ENCODE measurements around the gene CCDC197. TPM values are rescaled to one million over a fixed set of nuclear protein-coding genes. Genes with fewer than 3 reads are reported as not detected.

Gene CCDC197
- total and polyA plus RNA-seq, 7 experiments from 2014 or later = not detected

DNA sequence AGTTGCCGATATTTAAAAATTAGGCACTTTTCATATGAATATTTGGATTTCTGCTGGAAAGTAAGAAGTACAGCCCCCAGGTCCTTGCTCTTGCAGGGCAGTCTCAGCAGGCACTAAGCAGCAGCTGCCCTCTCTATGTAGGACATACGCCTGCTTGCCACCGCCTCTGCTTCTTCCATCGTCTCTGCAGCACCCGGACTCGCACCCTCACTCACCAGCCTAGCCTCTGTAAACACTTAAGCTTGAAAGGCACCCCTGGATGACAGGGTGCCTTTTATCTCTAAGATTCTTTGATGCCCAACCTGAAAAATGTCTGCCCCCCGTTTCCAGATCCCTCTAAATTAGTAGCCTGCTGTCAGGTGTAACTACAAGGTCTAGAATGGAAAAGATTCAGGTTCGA lies 48.0 kb downstream of the CCDC197 start:
- no peaks in the 10 kb centered on the region for H3K4me1 ChIP-seq (ENCODE audit: control insufficient read depth in 2 of 2, insufficient read depth in 2 of 2, low read length in 2 of 2)
- H3K36me3 ChIP-seq (ENCODE audit: control insufficient read depth in 2 of 3, insufficient read depth in 3 of 3, low read length in 3 of 3) = peaks cover 3 to 56% (median 17%) of the 10 kb centered on the region in 3 experiments
- no peaks in the 10 kb centered on the region for H3K27me3 ChIP-seq (ENCODE audit: control insufficient read depth in 2 of 2, insufficient read depth in 2 of 2, low read length in 2 of 2)
- Mint-ChIP-seq H3K4me3 (no peak overlapping the region), H3K27me3 (no peaks in the 10 kb centered on the region), H3K9me3 (peaks cover 0 to 3% (median 0%) of the 10 kb centered on the region in 11 donors), H3K36me3 (peaks cover 3 to 22% (median 10%) of the 10 kb centered on the region in 5 donors), H3K4me1 (peaks cover 0 to 4% (median 0%) of the 10 kb centered on the region in 7 donors), H3K27ac (peak overlapping the region in 3 of 9 donors; percentile 29 to 83 (median 43))
- intact Hi-C loops (cut with micrococcal nuclease) = no loop called here
- ATAC-seq (no peak), DNase-seq (no peak)
- H3K27ac ChIP-seq (ENCODE audit: low read depth, low read length) = no peak overlapping the region
- ChIA-PET POLR2A (no interaction called here), CTCF (no interaction called here)
- H3K4me3 ChIP-seq (ENCODE audit: low read length) = no peak overlapping the region
- H3K9me3 ChIP-seq (ENCODE audit: control insufficient read depth in 2 of 3, low read length in 3 of 3) = no peaks in the 10 kb centered on the region

DNA sequence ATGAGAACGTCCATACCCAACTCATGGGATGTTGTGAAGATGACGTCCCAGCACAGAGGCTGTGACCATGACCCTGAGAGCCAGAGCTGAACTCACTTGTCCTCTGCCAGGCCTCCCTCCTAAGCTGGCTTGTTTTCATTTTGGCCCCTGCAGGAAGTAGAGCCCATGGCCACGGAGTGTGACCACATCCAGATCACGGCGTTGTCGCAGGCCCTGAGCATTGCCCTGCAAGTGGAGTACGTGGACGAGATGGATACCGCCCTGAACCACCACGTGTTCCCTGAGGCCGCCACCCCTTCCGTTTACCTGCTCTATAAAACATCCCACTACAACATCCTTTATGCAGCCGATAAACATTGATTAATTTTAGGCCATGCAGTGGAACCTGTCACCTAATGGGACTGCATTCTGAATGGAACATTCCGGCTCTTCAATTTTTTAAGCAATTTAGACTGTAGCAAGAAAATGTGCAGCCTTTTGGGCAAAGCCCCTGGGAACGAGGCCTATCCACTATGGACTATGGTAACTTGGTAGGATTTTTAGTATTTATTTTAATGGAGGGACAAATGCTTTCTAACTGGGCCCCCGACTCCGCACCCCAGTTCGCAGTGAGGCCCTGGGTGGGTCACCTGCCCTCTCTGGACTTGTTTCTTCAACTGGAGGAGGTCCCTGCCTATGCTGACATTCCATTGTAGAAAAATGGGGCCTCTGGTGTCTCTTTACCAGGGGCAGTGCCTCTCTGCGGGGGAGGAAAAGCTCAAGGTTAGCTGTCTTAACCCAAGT lies 48.7 kb downstream of the CCDC197 start:
- DNase-seq = no peak
- peaks cover 0 to 1% (median 0%) of the 10 kb centered on the region in 11 donors for H3K9me3 Mint-ChIP-seq
- Histone ChIP-seq H3K27ac (ENCODE audit: low read depth, low read length) (no peak overlapping the region), H3K36me3 (ENCODE audit: control insufficient read depth in 2 of 3, insufficient read depth in 3 of 3, low read length in 3 of 3) (peaks cover 9 to 63% (median 23%) of the 10 kb centered on the region in 3 experiments), H3K9me3 (ENCODE audit: control insufficient read depth in 2 of 3, low read length in 3 of 3) (no peaks in the 10 kb centered on the region), H3K4me3 (ENCODE audit: low read length) (no peak overlapping the region), H3K27me3 (ENCODE audit: control insufficient read depth in 2 of 2, insufficient read depth in 2 of 2, low read length in 2 of 2) (no peaks in the 10 kb centered on the region), H3K4me1 (ENCODE audit: control insufficient read depth in 2 of 2, insufficient read depth in 2 of 2, low read length in 2 of 2) (no peaks in the 10 kb centered on the region)
- H3K27me3 Mint-ChIP-seq = no peaks in the 10 kb centered on the region
- ChIA-PET POLR2A (no interaction called here), CTCF (no interaction called here)
- H3K36me3 Mint-ChIP-seq = peaks cover 5 to 29% (median 14%) of the 10 kb centered on the region in 5 donors
- peak overlapping the region in 4 of 9 donors; percentile 10 to 83 (median 36) for H3K27ac Mint-ChIP-seq
- intact Hi-C loops (cut with micrococcal nuclease) = no loop called here
- peaks cover 0 to under 1% (median 0%) of the 10 kb centered on the region in 7 donors for H3K4me1 Mint-ChIP-seq
- peak overlapping the region in 1 of 10 donors; percentile 37 for H3K4me3 Mint-ChIP-seq
- no peak for ATAC-seq

DNA sequence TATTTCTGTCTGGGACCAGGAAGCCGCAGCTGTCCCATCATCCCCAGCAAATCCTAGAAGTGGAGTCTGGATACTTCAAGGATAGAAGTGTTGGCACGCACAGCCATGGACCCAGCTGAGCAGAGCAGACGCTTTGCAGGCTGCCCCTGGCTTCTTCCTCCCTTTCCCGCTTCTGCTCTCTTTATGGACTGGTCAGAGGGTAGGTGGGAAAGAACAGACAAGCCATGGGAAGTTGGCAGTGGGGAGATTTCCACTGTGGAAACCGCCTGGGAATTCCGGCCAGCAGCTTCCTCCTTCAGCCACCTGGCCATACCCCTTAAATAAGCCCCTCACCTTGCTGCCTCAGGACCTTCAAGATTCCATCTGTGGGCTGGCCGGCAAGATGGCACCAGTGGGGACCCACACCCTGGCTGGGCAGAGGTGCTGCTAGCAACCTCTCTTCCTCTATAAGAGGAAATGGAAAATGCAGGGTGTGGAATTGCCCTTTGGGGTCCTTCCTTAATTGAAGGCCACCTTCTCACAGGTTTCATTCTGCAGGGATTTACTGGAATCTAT lies 49.7 kb downstream of the CCDC197 start:
- peaks cover 14 to 73% (median 27%) of the 10 kb centered on the region in 3 experiments for H3K36me3 ChIP-seq (ENCODE audit: control insufficient read depth in 2 of 3, insufficient read depth in 3 of 3, low read length in 3 of 3)
- Mint-ChIP-seq H3K9me3 (peaks cover 0 to 1% (median 0%) of the 10 kb centered on the region in 11 donors), H3K36me3 (peaks cover 12 to 38% (median 23%) of the 10 kb centered on the region in 5 donors), H3K27ac (peak overlapping the region in 1 of 9 donors; percentile 69), H3K27me3 (no peaks in the 10 kb centered on the region), H3K4me1 (peaks cover 0 to 7% (median 0%) of the 10 kb centered on the region in 7 donors), H3K4me3 (no peak overlapping the region)
- H3K27me3 ChIP-seq (ENCODE audit: control insufficient read depth in 2 of 2, insufficient read depth in 2 of 2, low read length in 2 of 2) = no peaks in the 10 kb centered on the region
- ATAC-seq (no peak), DNase-seq (no peak)
- H3K9me3 ChIP-seq (ENCODE audit: control insufficient read depth in 2 of 3, low read length in 3 of 3) = no peaks in the 10 kb centered on the region
- ChIA-PET CTCF (no interaction called here), POLR2A (no interaction called here)
- no peak overlapping the region for H3K4me3 ChIP-seq (ENCODE audit: low read length)
- H3K4me1 ChIP-seq (ENCODE audit: control insufficient read depth in 2 of 2, insufficient read depth in 2 of 2, low read length in 2 of 2) = no peaks in the 10 kb centered on the region
- H3K27ac ChIP-seq (ENCODE audit: low read depth, low read length) = no peak overlapping the region
- intact Hi-C loops (cut with micrococcal nuclease) = no loop called here

DNA sequence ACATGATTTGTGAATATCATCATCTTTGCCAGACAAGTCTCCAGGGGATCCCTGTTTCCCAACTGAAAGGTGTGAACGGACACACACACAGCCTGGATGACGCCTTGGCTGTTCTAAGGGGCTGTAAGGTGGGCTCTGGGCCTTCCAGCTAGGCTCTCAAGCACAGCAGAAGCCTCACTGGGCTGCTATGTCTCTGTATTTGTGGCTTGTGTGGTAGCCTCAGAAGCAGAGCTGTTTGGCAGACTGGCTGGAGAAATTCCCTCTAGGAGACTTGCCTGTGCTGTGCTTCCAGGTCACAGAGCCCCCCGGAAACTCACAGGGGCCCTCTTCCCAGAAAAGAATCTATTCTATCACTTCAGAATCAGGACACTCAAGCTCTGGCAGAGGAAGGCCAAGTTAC lies 50.5 kb downstream of the CCDC197 start:
- H3K27me3 ChIP-seq (ENCODE audit: control insufficient read depth in 2 of 2, insufficient read depth in 2 of 2, low read length in 2 of 2) = no peaks in the 10 kb centered on the region
- Mint-ChIP-seq H3K9me3 (peaks cover 0 to 1% (median 0%) of the 10 kb centered on the region in 11 donors), H3K36me3 (peaks cover 14 to 46% (median 27%) of the 10 kb centered on the region in 5 donors)

DNA sequence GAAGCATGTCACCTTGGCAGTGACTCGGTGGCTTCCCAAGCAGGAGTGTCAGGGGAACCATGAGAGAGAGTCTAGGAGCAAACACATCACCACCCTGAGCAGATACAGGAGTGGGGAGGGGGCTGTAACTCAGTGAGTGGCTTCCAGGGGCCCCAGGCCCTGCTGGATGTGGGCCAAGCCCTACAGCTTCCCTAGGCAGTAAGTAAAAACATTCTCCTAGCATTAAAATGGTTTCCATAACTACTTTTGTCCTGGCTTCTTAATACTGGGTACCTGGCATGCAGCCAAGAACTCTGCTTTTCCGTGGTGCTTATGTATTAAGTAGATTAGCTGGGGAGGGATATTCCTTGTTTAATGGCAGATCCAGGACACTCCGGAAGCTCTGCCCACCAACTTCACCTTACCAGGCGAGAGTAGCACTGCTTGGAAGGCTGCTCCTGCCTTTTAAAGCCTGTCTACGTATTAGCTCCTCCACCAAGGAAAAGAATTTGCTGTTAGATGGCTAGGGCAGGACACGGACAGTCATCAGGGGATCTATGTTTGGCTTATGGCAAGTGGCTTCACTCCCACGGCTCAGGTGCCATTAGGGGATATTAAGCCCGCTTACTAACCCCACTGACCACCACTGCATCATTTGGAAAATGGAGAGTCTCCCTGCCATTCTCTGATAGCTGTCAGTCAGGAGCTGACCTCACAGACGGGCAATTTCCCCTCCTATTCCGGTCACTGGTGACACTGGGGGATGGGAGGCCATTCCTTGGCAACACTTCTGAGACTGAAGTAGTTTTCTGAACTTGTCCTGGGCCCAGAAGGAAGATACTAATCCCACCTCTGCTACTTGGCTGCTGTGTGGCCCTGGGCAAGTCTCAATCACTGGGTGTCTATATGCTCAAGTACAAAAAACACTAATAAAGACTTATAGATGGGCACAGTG lies 51.9 kb downstream of the CCDC197 start:
- no peak for ATAC-seq
- intact Hi-C loops (cut with micrococcal nuclease) = no loop called here
- Histone ChIP-seq H3K4me3 (ENCODE audit: low read length) (no peak overlapping the region), H3K36me3 (ENCODE audit: control insufficient read depth in 2 of 3, insufficient read depth in 3 of 3, low read length in 3 of 3) (peaks cover 26 to 91% (median 38%) of the 10 kb centered on the region in 3 experiments), H3K4me1 (ENCODE audit: control insufficient read depth in 2 of 2, insufficient read depth in 2 of 2, low read length in 2 of 2) (no peaks in the 10 kb centered on the region), H3K9me3 (ENCODE audit: control insufficient read depth in 2 of 3, low read length in 3 of 3) (no peaks in the 10 kb centered on the region), H3K27ac (ENCODE audit: low read depth, low read length) (no peak overlapping the region), H3K27me3 (ENCODE audit: control insufficient read depth in 2 of 2, insufficient read depth in 2 of 2, low read length in 2 of 2) (no peaks in the 10 kb centered on the region)
- POLR2A ChIA-PET = interaction anchor here (0.8 kb wide), 1 partner anchor 24 kb away, joined by 3 read pairs; no protein-coding TSS in a partner anchor
- CTCF ChIA-PET = interaction anchor here (0.7 to 2.0 kb wide), 5 partner anchors 14 to 133 kb away, joined by 3 to 7 read pairs (median 3); no protein-coding TSS in a partner anchor
- H3K4me3 Mint-ChIP-seq = no peak overlapping the region
- no peaks in the 10 kb centered on the region for H3K9me3 Mint-ChIP-seq
- no peak for DNase-seq
- no peaks in the 10 kb centered on the region for H3K27me3 Mint-ChIP-seq
- peak overlapping the region in 3 of 9 donors; percentile 16 to 62 (median 22) for H3K27ac Mint-ChIP-seq
- peaks cover 0 to 23% (median 6%) of the 10 kb centered on the region in 7 donors for H3K4me1 Mint-ChIP-seq
- H3K36me3 Mint-ChIP-seq = peaks cover 15 to 53% (median 33%) of the 10 kb centered on the region in 5 donors

More for the DNA sequence above, 50.5 kb downstream of the CCDC197 start:
- Histone ChIP-seq H3K27ac (ENCODE audit: low read depth, low read length) (no peak overlapping the region), H3K36me3 (ENCODE audit: control insufficient read depth in 2 of 3, insufficient read depth in 3 of 3, low read length in 3 of 3) (peaks cover 21 to 81% (median 34%) of the 10 kb centered on the region in 3 experiments), H3K9me3 (ENCODE audit: control insufficient read depth in 2 of 3, low read length in 3 of 3) (no peaks in the 10 kb centered on the region), H3K4me1 (ENCODE audit: control insufficient read depth in 2 of 2, insufficient read depth in 2 of 2, low read length in 2 of 2) (no peaks in the 10 kb centered on the region), H3K4me3 (ENCODE audit: low read length) (no peak overlapping the region)
- Mint-ChIP-seq H3K27me3 (no peaks in the 10 kb centered on the region), H3K4me1 (peaks cover 0 to 15% (median 6%) of the 10 kb centered on the region in 7 donors), H3K27ac (peak overlapping the region in 2 of 9 donors; percentile 69 to 70), H3K4me3 (no peak overlapping the region)
- intact Hi-C loops (cut with micrococcal nuclease) = no loop called here
- ATAC-seq = no peak
- DNase-seq = no peak
- CTCF ChIA-PET = no interaction called here
- POLR2A ChIA-PET = no interaction called here

DNA sequence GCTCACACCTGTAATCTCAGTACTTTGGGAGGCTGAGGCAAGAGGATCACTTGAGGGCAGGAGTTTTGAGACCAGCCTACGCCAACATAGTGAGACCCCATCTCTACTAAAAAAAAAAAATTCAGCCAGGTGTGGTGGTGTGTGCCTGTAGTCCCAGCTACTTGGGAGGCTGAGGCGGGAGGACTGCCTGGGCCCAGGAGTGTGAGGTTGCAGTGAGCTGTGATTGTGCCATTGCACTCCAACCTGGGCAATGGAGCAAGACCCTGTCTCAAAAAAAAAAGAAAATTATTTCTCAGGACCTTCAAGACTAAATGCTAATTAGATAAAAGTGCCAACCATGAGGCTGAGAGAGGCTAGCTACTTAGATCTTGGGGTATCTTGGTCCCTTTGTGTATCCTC lies 52.5 kb downstream of the CCDC197 start:
- H3K4me1 ChIP-seq (ENCODE audit: control insufficient read depth in 2 of 2, insufficient read depth in 2 of 2, low read length in 2 of 2) = no peaks in the 10 kb centered on the region
- no peak overlapping the region for H3K4me3 ChIP-seq (ENCODE audit: low read length)
- H3K9me3 ChIP-seq (ENCODE audit: control insufficient read depth in 2 of 3, low read length in 3 of 3) = no peaks in the 10 kb centered on the region
- peak overlapping the region in 3 of 9 donors; percentile 39 to 62 (median 59) for H3K27ac Mint-ChIP-seq
- H3K4me3 Mint-ChIP-seq = no peak overlapping the region
- peaks cover 26 to 95% (median 38%) of the 10 kb centered on the region in 3 experiments for H3K36me3 ChIP-seq (ENCODE audit: control insufficient read depth in 2 of 3, insufficient read depth in 3 of 3, low read length in 3 of 3)
- no peaks in the 10 kb centered on the region for H3K9me3 Mint-ChIP-seq
- peaks cover 2 to 30% (median 11%) of the 10 kb centered on the region in 7 donors for H3K4me1 Mint-ChIP-seq
- DNase-seq (no peak), ATAC-seq (no peak)
- peaks cover 15 to 59% (median 39%) of the 10 kb centered on the region in 5 donors for H3K36me3 Mint-ChIP-seq
- no peak overlapping the region for H3K27ac ChIP-seq (ENCODE audit: low read depth, low read length)
- intact Hi-C loops (cut with micrococcal nuclease) = loop anchor here in 1 of 2 donors (5.0 kb wide), 1 partner anchor 88 kb away; no protein-coding TSS in a partner anchor
- H3K27me3 Mint-ChIP-seq = no peaks in the 10 kb centered on the region
- no peaks in the 10 kb centered on the region for H3K27me3 ChIP-seq (ENCODE audit: control insufficient read depth in 2 of 2, insufficient read depth in 2 of 2, low read length in 2 of 2)
- ChIA-PET POLR2A (no interaction called here), CTCF (interaction anchor here (0.7 to 2.0 kb wide), 4 partner anchors 15 to 132 kb away, joined by 3 to 7 read pairs (median 4); no protein-coding TSS in a partner anchor)
